Omental fat pad (tissue), 4 donors: Measurements from ENCODE around the gene RAMAC. TPM values are rescaled to one million over a fixed set of nuclear protein-coding genes. Genes with fewer than 3 reads are reported as not detected.

ENCODE experiments used
- ATAC-seq: fragments of 150-250 bp; one replicate; pipeline ENCODE4 v1.9.1; 2016; ENCODE audit warnings: mild to moderate bottlenecking, moderate library complexity; ENCODE audit not compliant: low FRiP score
- DNase-seq: peaks from one replicate; pipeline ENCODE4 v3.0.0-alpha.2; 2019; ENCODE audit warnings: low spot score
- CTCF ChIP-seq, 3 donors: fragments of 450-650 bp; IDR thresholded peaks; one replicate each; pipeline ENCODE4 v1.5.1; 2016 to 2017; ENCODE audit warnings: antibody characterized with exemption in 3 of 3, mild to moderate bottlenecking in 3 of 3, moderate library complexity in 2 of 3
- total RNA-seq, 4 donors: library from RNA; depleted of rRNA; stranded (reverse); fragments of >200 nt; gene quantifications; one replicate each; pipeline ENCODE4 v1.1.0, GENCODE V29; 2016

Gene RAMAC
- total RNA-seq, 4 donors from 2014 or later, result 12.3 to 19.9 (median 16.4) TPM

- TF ChIP-seq CTCF (IDR thresholded peaks at IDR 0.05), result no peak
- ATAC-seq (no peak), DNase-seq (no peak)
Measured at GRCh38 chr15:83036253-83036652, 50.2 kb downstream of the RAMAC start.

GRCh38 chr15:83039206-83039605 lies 53.2 kb downstream of the RAMAC start:
- DNase-seq, result no peak
- no peak for TF ChIP-seq CTCF (IDR thresholded peaks at IDR 0.05)
- no peak for ATAC-seq

Other genes with a start within 250 kb of the RAMAC start
- gene FSD2, start 180.1 kb upstream of the RAMAC start, total RNA-seq, result not detected
- 1 to 10 TPM; 7.5 to 9.7 (median 7.9) TPM for gene WHAMM, start 176.6 kb upstream of the RAMAC start, total RNA-seq
- gene HOMER2, start 33.5 kb upstream of the RAMAC start, total RNA-seq, result 1 to 10 TPM; 4.0 to 7.1 (median 4.7) TPM
- gene C15orf40, start 25.4 kb downstream of the RAMAC start, total RNA-seq, result 10 to 100 TPM in 2 of 4 donors, 1 to 10 TPM in 2; 8.5 to 13.1 (median 10.3) TPM
- 100 to 1,000 TPM in 1 of 4 donors, 10 to 100 TPM in 3; 56.9 to 104 (median 84.7) TPM for gene BTBD1, start 81.0 kb downstream of the RAMAC start, total RNA-seq
- gene TM6SF1, start 121.4 kb downstream of the RAMAC start, total RNA-seq, result 10 to 100 TPM in 3 of 4 donors, 1 to 10 TPM in 1; 6.2 to 32.0 (median 16.6) TPM
- 10 to 100 TPM; 16.0 to 40.7 (median 29.5) TPM for gene HDGFL3, start 221.6 kb downstream of the RAMAC start, total RNA-seq